Neuron (in vitro differentiated cells): ENCODE measurements around the gene SLC25A22.

Source experiments
- H2AFZ ChIP-seq: one replicate; pipeline ENCODE4 v1.6.1; 2013; ENCODE audit warnings: low read depth, mild to moderate bottlenecking, inconsistent platforms, low read length, moderate library complexity
- H3K27me3 ChIP-seq: one replicate; pipeline ENCODE4 v1.6.1; 2013; ENCODE audit warnings: low read length; ENCODE audit not compliant: insufficient read depth
- H3K36me3 ChIP-seq: one replicate; pipeline ENCODE4 v1.6.1; 2013; ENCODE audit warnings: low read length; ENCODE audit not compliant: insufficient read depth
- H3K4me1 ChIP-seq: one replicate; pipeline ENCODE4 v1.6.1; 2013; ENCODE audit warnings: low read length; ENCODE audit not compliant: insufficient read depth
- H3K4me3 ChIP-seq: 2 replicates; pipeline ENCODE4 v1.5.1; 2013; ENCODE audit warnings: mild to moderate bottlenecking, low read length, moderate library complexity
- H3K9me3 ChIP-seq: one replicate; pipeline ENCODE4 v1.6.1; 2013; ENCODE audit warnings: low read length

The SLC25A22 gene

DNA sequence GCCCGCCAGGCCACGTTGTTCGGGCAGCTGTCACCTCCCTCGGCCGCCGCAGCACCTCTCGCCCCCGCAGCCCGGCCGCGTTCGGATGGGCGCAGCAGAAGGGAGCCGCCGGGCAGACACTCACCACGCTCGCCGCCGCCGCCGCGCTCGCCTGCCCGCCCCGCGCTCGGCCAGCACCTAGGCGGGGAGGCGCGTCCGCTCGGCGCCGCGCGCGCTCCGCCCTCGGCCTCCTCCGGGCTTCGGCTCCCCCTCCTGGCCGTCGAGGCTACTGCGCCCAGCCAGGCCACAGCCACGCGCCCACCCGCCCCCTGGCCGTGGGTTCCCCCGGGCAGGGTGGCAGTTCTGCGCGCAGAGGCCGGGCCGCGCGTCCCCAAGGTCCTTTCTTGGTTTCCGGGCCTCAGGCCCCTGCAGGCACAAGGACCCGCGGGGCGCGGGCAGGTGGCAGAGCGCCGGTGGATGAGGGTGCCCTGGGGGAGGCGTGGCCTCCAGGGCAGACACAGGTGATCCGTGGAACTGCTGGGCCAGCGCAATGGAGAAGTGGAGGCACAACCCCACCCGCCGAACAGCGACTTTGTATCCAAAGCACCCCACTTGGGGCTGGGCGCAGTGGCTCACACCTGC, at the start of gene SLC25A22:
TSS of gene SLC25A22 (minus strand) at position 189 of the 621 bp plus-strand sequence. CDS start 3,275 bp downstream, outside the sequence.
- Histone ChIP-seq H3K36me3 (peaks cover 47% of the 10 kb centered on the region), H3K4me3 (peak within 1 kb of the TSS; percentile 70)

GRCh38 chr11:847876-848275, 49.8 kb upstream of the SLC25A22 start:
- H3K4me3 ChIP-seq: no peak overlapping the region
- peaks cover 52% of the 10 kb centered on the region for H3K4me1 ChIP-seq
- H3K36me3 ChIP-seq: no peaks in the 10 kb centered on the region
- H2AFZ ChIP-seq: no peak overlapping the region
- H3K9me3 ChIP-seq: no peaks in the 10 kb centered on the region
- no peaks in the 10 kb centered on the region for H3K27me3 ChIP-seq

More for the DNA sequence above, at the start of gene SLC25A22:
- no peak within 1 kb of the TSS for H2AFZ ChIP-seq
- H3K27me3 ChIP-seq: no peaks in the 10 kb centered on the region
- H3K9me3 ChIP-seq: no peaks in the 10 kb centered on the region
- peaks cover 23% of the 10 kb centered on the region for H3K4me1 ChIP-seq

DNA sequence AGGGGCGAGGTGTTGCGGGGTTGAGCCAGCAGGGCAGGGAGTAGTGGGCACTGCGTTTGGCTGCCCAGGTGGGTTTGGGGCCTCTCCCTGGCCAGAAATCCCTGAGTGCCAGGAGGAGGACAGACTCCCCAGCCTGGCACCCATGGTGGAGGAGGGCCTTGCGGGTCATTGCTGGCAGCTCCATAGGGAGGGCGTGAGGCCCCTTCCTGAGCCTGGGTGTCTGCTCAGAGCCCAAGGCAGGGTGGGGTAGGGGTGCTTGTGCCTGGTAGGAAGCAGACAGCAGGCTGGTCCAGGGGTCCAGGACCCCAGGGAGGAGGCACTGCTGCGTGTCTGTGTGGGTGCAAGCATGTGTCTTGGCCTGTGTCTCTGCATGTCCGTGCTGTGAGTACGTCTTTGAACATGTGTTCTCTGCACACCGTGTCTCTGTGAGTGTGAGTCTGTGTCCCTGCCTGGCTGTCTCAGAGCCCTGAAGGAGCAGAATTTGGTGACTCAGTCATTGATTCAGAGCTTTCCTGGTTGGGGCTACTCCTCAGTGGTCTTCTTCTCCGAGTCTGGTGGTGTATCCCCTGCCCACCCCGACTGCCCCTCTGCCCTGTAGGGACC, 48.5 kb upstream of the SLC25A22 start:
- no peaks in the 10 kb centered on the region for H3K27me3 ChIP-seq
- H3K4me1 ChIP-seq: peaks cover 51% of the 10 kb centered on the region
- no peak overlapping the region for H3K4me3 ChIP-seq
- no peaks in the 10 kb centered on the region for H3K36me3 ChIP-seq
- no peak overlapping the region for H2AFZ ChIP-seq
- no peaks in the 10 kb centered on the region for H3K9me3 ChIP-seq

- no peak overlapping the region for H3K4me3 ChIP-seq
- H3K4me1 ChIP-seq: peaks cover 50% of the 10 kb centered on the region
- no peak overlapping the region for H2AFZ ChIP-seq
- no peaks in the 10 kb centered on the region for H3K27me3 ChIP-seq
- H3K9me3 ChIP-seq: no peaks in the 10 kb centered on the region
- peaks cover 3% of the 10 kb centered on the region for H3K36me3 ChIP-seq
Observed at GRCh38 chr11:845872-846495, 47.9 kb upstream of the SLC25A22 start.

- H2AFZ ChIP-seq: no peak overlapping the region
- no peaks in the 10 kb centered on the region for H3K27me3 ChIP-seq
- H3K9me3 ChIP-seq: no peaks in the 10 kb centered on the region
- H3K36me3 ChIP-seq: peaks cover 14% of the 10 kb centered on the region
- no peak overlapping the region for H3K4me3 ChIP-seq
- H3K4me1 ChIP-seq: peaks cover 50% of the 10 kb centered on the region
Observed at GRCh38 chr11:844693-845644, 46.9 kb upstream of the SLC25A22 start.

DNA sequence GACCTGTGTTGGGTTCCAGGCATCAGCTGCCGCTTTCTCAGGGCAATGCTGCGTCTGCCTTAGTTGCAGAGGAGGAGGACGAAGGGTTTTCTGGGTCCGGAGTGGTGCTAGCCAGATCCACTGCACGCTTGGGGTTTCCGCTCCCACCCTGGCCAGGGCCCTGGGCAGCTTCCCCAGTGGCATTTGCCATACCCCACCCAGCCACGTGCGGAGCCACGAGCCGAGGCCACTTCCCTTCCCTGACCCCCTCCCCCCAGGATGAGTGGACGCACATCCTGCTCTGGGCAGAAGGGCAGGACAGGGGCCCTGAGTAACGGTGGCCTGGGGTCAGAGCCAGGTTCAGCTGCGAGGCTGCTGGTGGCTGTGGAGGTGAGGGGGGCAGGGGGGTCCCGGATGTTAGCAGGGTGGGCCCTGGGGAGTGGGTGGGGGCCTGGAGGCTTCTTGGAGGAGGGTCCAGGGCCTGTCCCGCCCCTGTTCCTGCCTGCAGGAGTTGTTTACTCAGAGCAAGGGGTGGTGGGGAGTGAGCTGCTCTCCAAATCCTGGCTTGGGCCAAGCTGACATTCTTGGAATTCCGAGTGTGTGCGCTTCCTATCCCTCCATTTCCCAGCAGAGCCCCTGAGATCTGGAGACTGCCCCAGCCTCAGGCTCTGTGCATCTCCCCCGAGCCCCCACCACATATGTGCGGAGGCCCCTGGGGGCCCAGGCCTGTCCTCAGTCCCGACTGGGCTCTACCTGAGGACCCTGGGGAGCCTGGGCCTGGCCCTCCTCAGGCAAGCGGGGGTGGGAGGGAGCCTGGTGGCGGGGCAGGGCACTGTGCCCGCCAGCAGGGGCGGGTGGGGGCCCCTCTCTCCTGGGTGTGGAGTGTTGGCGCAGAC, 46.0 kb upstream of the SLC25A22 start:
- H3K4me3 ChIP-seq: peak overlapping the region; percentile 95
- no peaks in the 10 kb centered on the region for H3K9me3 ChIP-seq
- no peak overlapping the region for H2AFZ ChIP-seq
- peaks cover 23% of the 10 kb centered on the region for H3K36me3 ChIP-seq
- peaks cover 47% of the 10 kb centered on the region for H3K4me1 ChIP-seq
- no peaks in the 10 kb centered on the region for H3K27me3 ChIP-seq

DNA sequence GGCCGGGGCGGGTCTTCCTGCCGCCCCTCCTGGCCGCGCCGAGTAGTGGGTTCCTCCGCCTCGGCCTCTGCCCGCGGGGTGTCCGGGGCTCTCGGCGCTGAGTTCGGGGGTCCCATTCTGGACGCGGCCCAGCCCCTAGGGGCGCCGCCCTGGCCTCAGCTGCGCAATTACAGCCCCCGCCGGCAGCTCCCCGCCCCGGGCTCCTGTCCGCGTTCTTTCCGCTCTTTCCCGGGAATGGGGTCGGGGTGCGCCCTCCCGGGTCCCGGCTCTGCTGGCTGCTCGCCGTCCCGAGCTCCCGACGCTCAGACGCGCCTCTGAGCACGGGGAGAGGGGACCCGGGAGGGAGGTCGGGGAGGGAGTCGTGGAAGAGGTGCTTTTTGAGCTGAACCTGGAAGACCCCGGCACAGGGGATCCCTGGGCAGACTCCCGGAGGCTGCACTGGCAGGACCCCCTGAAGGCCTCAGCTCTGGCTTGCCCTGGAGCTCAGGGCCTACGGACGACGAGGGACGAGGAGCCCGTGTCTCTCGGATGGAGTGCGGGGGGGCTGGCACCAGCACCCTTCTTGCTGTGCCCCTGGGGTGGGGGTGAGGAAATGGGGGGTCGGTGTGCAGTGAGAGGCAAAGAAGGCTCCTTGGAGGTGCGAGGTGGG, 45.1 kb upstream of the SLC25A22 start:
- no peaks in the 10 kb centered on the region for H3K9me3 ChIP-seq
- peaks cover 31% of the 10 kb centered on the region for H3K36me3 ChIP-seq
- peak overlapping the region; percentile 95 for H3K4me3 ChIP-seq
- H3K27me3 ChIP-seq: no peaks in the 10 kb centered on the region
- no peak overlapping the region for H2AFZ ChIP-seq
- peaks cover 40% of the 10 kb centered on the region for H3K4me1 ChIP-seq

GRCh38 chr11:842370-843002, 44.4 kb upstream of the SLC25A22 start, which contains the start of the genes POLR2L and TSPAN4:
POLR2L (minus strand) TSS chr11:842529; CDS start chr11:842508, 21 bp downstream.
TSPAN4 (plus strand) TSS chr11:842852; CDS start chr11:850305, 7,453 bp downstream.
- H3K27me3 ChIP-seq: no peaks in the 10 kb centered on the region
- no peaks in the 10 kb centered on the region for H3K9me3 ChIP-seq
- peak within 1 kb of the TSS; percentile 96 for H2AFZ ChIP-seq
- peak within 1 kb of the TSS; percentile 95 for H3K4me3 ChIP-seq
- H3K4me1 ChIP-seq: peaks cover 40% of the 10 kb centered on the region
- peaks cover 37% of the 10 kb centered on the region for H3K36me3 ChIP-seq

DNA sequence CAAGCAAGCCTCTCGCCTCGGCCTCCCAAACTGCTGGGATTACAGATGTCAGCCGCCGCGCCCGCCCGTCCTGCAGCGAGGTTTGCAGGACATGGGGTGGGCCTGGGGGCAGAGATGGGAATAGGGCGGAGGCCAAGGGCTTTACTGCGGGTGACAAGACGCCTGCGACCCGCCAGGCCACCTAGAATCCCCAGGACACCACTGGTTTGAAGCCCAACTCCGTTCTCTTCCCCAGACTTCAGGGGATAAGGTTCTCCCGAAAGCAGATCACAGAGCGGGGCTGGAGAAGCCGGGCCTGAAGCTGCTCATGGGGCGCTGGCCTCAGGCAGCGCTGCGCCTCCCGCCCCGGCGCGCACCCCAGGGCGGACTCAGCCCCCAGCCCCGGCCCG, 43.9 kb upstream of the SLC25A22 start:
- no peak overlapping the region for H2AFZ ChIP-seq
- no peaks in the 10 kb centered on the region for H3K9me3 ChIP-seq
- peaks cover 42% of the 10 kb centered on the region for H3K36me3 ChIP-seq
- peaks cover 40% of the 10 kb centered on the region for H3K4me1 ChIP-seq
- peak overlapping the region; percentile 95 for H3K4me3 ChIP-seq
- H3K27me3 ChIP-seq: no peaks in the 10 kb centered on the region

- Histone ChIP-seq H3K36me3 (peaks cover 54% of the 10 kb centered on the region), H3K9me3 (no peaks in the 10 kb centered on the region), H3K27me3 (no peaks in the 10 kb centered on the region), H3K4me1 (peaks cover 30% of the 10 kb centered on the region), H2AFZ (no peak overlapping the region), H3K4me3 (no peak overlapping the region)
Observed at GRCh38 chr11:839875-840617, 42.0 kb upstream of the SLC25A22 start.

- Histone ChIP-seq H3K36me3 (peaks cover 54% of the 10 kb centered on the region), H3K4me1 (peaks cover 28% of the 10 kb centered on the region), H3K9me3 (no peaks in the 10 kb centered on the region), H3K4me3 (no peak overlapping the region), H2AFZ (no peak overlapping the region), H3K27me3 (no peaks in the 10 kb centered on the region)
Observed at GRCh38 chr11:839280-839623, 41.2 kb upstream of the SLC25A22 start.
